GM12872 (cell line): ENCODE data around the gene ADI1.

Source experiments
- CTCF ChIP-seq: IDR thresholded peaks from 3 replicates; pipeline ENCODE4 v1.5.1; 2011; ENCODE audit warnings: low read depth, mild to moderate bottlenecking, low read length, moderate library complexity; ENCODE audit not compliant: insufficient read depth

The ADI1 gene

GRCh38 chr2:3481011-3481400, 38.3 kb downstream of the ADI1 start:
- no peak for TF ChIP-seq CTCF

GRCh38 chr2:3480352-3481010, 38.9 kb downstream of the ADI1 start:
- TF ChIP-seq CTCF: no peak

- no peak for TF ChIP-seq CTCF
These were observed 39.7 kb downstream of the ADI1 start for GRCh38 chr2:3479430-3480320.

- no peak for TF ChIP-seq CTCF
These were observed 40.4 kb downstream of the ADI1 start for GRCh38 chr2:3478846-3479385.

GRCh38 chr2:3476985-3477327, 42.4 kb downstream of the ADI1 start:
- no peak for TF ChIP-seq CTCF

GRCh38 chr2:3476321-3476984, 42.9 kb downstream of the ADI1 start:
- no peak for TF ChIP-seq CTCF

- no peak for TF ChIP-seq CTCF
These were observed 43.6 kb downstream of the ADI1 start for GRCh38 chr2:3475771-3476170.
